H1 (cell line): ENCODE results near the gene NODAL. TPM values are rescaled to one million over a fixed set of nuclear protein-coding genes. Genes with fewer than 3 reads are reported as not detected.
A peak's percentile ranks its signal among the peaks of the same experiment; 100 is the strongest.

Experiments used
- CTCF ChIA-PET: fragments of 300-600 bp; sonication (Branson Sonifier 250); formaldehyde crosslinking; loops from one replicate; lab custom pipeline; 2021; ENCODE audit not compliant: partially characterized antibody; lab: Charles Lee
- POLR2A ChIA-PET: fragments of 300-600 bp; sonication (Branson Sonifier 250); formaldehyde crosslinking; loops from one replicate; lab custom pipeline; 2021; ENCODE audit warnings: inconsistent platforms; ENCODE audit not compliant: partially characterized antibody; lab: Charles Lee
- DNase-seq, 2 experiments: peaks; one replicate each; pipeline versions ENCODE4 v3.0.0 to v3.0.0-alpha.2; 2010 to 2022; ENCODE audit warnings: low spot score in 2 of 2, low read depth in 1 of 2, mixed read lengths in 1 of 2
- FAIRE-seq: peaks from 2 replicates; lab custom pipeline; 2011; peaks lifted over from hg19 to GRCh38; lab: Jason Lieb, UNC
- H2AFZ ChIP-seq: 2 replicates; pipeline ENCODE4 v1.8.1; 2012; ENCODE audit warnings: low read length, inconsistent platforms
- H2AK5ac ChIP-seq: 2 replicates; pipeline ENCODE4 v1.6.1; 2013; ENCODE audit warnings: low read depth, low read length
- H2BK120ac ChIP-seq: replicated peaks from 2 replicates; pipeline ENCODE3; 2013; ENCODE audit warnings: low read depth, low read length, inconsistent platforms
- H2BK12ac ChIP-seq: 2 replicates; pipeline ENCODE4 v1.6.1; 2013; ENCODE audit warnings: low read depth, low read length
- H2BK15ac ChIP-seq: 2 replicates; pipeline ENCODE4 v1.6.1; 2013; ENCODE audit warnings: low read length
- H2BK20ac ChIP-seq: 2 replicates; pipeline ENCODE4 v1.6.1; 2013; ENCODE audit warnings: low read length
- H2BK5ac ChIP-seq: 2 replicates; pipeline ENCODE4 v1.6.1; 2013; ENCODE audit warnings: low read depth, low read length
- H3K14ac ChIP-seq: 2 replicates; pipeline ENCODE4 v1.6.1; 2013; ENCODE audit warnings: inconsistent platforms; ENCODE audit not compliant: insufficient read length
- H3K18ac ChIP-seq: 2 replicates; pipeline ENCODE4 v1.6.1; 2013; ENCODE audit warnings: low read length; ENCODE audit errors: extremely low read depth
- H3K23ac ChIP-seq: 2 replicates; pipeline ENCODE4 v1.6.1; 2013; ENCODE audit warnings: inconsistent platforms; ENCODE audit not compliant: insufficient read length
- H3K23me2 ChIP-seq: 2 replicates; pipeline ENCODE4 v1.6.1; 2013; ENCODE audit warnings: low read depth, low read length
- H3K27ac ChIP-seq: 2 replicates; pipeline ENCODE4 v1.6.1; 2011; ENCODE audit warnings: low read depth, low read length, inconsistent platforms
- H3K27me3 ChIP-seq, 4 experiments: replicated peaks in 1 of 4; 1 replicate in 1 of 4; 2 replicates in 3 of 4; pipeline versions ENCODE4 v1.6.1 to v1.8.1; 2011 to 2013; ENCODE audit warnings: low read length in 3 of 4, mild to moderate bottlenecking in 3 of 4, inconsistent platforms in 2 of 4, mixed read lengths in 2 of 4, moderate library complexity in 1 of 4; ENCODE audit not compliant: control insufficient read depth in 3 of 4, insufficient read depth in 3 of 4; ENCODE audit errors: extremely low read depth in 1 of 4
- H3K36me3 ChIP-seq, 4 experiments: 2 replicates each; pipeline versions ENCODE4 v1.6.1 to v1.8.1; 2011 to 2013; ENCODE audit warnings: mild to moderate bottlenecking in 4 of 4, low read length in 3 of 4, moderate library complexity in 2 of 4, control low read depth in 1 of 4, inconsistent platforms in 1 of 4; ENCODE audit not compliant: insufficient read depth in 4 of 4, control insufficient read depth in 2 of 4
- H3K4ac ChIP-seq: replicated peaks from 2 replicates; pipeline ENCODE3; 2013; ENCODE audit warnings: low read length, low read depth, mixed read lengths, inconsistent platforms; ENCODE audit not compliant: insufficient read length
- H3K4me1 ChIP-seq, 4 experiments: replicated peaks in 1 of 4; 1 replicate in 1 of 4; 2 replicates in 3 of 4; pipeline versions ENCODE4 v1.6.1 to v1.8.1; 2011 to 2013; ENCODE audit warnings: low read length in 3 of 4, inconsistent platforms in 2 of 4, mixed read lengths in 1 of 4; ENCODE audit not compliant: insufficient read depth in 4 of 4, control insufficient read depth in 3 of 4
- H3K4me2 ChIP-seq, 2 experiments: 2 replicates each; pipeline versions ENCODE4 v1.6.1 to v1.8.1; 2011 to 2013; ENCODE audit warnings: low read depth in 2 of 2, low read length in 2 of 2, control low read depth in 1 of 2, inconsistent platforms in 1 of 2, mild to moderate bottlenecking in 1 of 2; ENCODE audit not compliant: insufficient read depth in 1 of 2
- H3K4me3 ChIP-seq, 4 experiments: fragments of 200-600, 300-600 bp in 1 of 4; sonication (generic), shearing (Covaris generic), sonication (Bioruptor Twin) in 1 of 4; 2 replicates each; pipeline versions ENCODE4 v1.5.1 to v1.8.1; 2011 to 2016; ENCODE audit warnings: low read length in 4 of 4, low read depth in 3 of 4, control low read depth in 2 of 4, inconsistent platforms in 2 of 4, mild to moderate bottlenecking in 2 of 4, mixed read lengths in 1 of 4, moderate library complexity in 1 of 4; ENCODE audit not compliant: insufficient read depth in 2 of 4; ENCODE audit errors: extremely low read depth in 1 of 4
- H3K56ac ChIP-seq: replicated peaks from 2 replicates; pipeline ENCODE3; 2013; ENCODE audit warnings: low read depth, mild to moderate bottlenecking, mixed read lengths, low read length, inconsistent platforms; ENCODE audit not compliant: insufficient read length
- H3K79me1 ChIP-seq: 2 replicates; pipeline ENCODE4 v1.6.1; 2013; ENCODE audit warnings: low read depth, low read length, control low read depth
- H3K79me2 ChIP-seq, 2 experiments: 2 replicates each; pipeline versions ENCODE4 v1.6.1 to v1.8.1; 2012 to 2013; ENCODE audit warnings: low read length in 2 of 2, mild to moderate bottlenecking in 2 of 2, inconsistent platforms in 1 of 2; ENCODE audit not compliant: insufficient read depth in 2 of 2, control insufficient read depth in 1 of 2
- H3K9ac ChIP-seq, 4 experiments: replicated peaks in 1 of 4; 1 replicate in 1 of 4; 2 replicates in 3 of 4; pipeline versions ENCODE4 v1.6.1 to v1.8.1; 2011 to 2013; ENCODE audit warnings: low read depth in 3 of 4, low read length in 3 of 4, control low read depth in 2 of 4, mild to moderate bottlenecking in 2 of 4, moderate library complexity in 2 of 4, inconsistent platforms in 1 of 4; ENCODE audit errors: extremely low read depth in 1 of 4
- H3K9me3 ChIP-seq, 2 experiments: 2 replicates each; pipeline versions ENCODE4 v1.6.1 to v1.8.1; 2012 to 2013; ENCODE audit warnings: mild to moderate bottlenecking in 2 of 2, moderate library complexity in 2 of 2, control low read depth in 1 of 2, inconsistent platforms in 1 of 2, low read depth in 1 of 2, low read length in 1 of 2, mixed read lengths in 1 of 2; ENCODE audit not compliant: insufficient read depth in 2 of 2
- H4K20me1 ChIP-seq, 2 experiments: replicated peaks in 1 of 2; 2 replicates each; pipeline versions ENCODE3 to v1.8.1; 2011 to 2013; ENCODE audit warnings: inconsistent platforms in 2 of 2, low read length in 2 of 2, mild to moderate bottlenecking in 1 of 2; ENCODE audit not compliant: insufficient read depth in 2 of 2, control insufficient read depth in 1 of 2
- H4K5ac ChIP-seq: 2 replicates; pipeline ENCODE4 v1.6.1; 2013; ENCODE audit warnings: low read length, low read depth, mixed read lengths, inconsistent platforms; ENCODE audit not compliant: insufficient read length
- H4K8ac ChIP-seq: 2 replicates; pipeline ENCODE4 v1.8.0; 2013; ENCODE audit warnings: mild to moderate bottlenecking, moderate library complexity, low read length, inconsistent platforms; ENCODE audit not compliant: insufficient read depth; ENCODE audit errors: extremely low read depth
- H4K91ac ChIP-seq: replicated peaks from 2 replicates; pipeline ENCODE3; 2013; ENCODE audit warnings: low read length, mixed read lengths, inconsistent platforms; ENCODE audit not compliant: insufficient read length
- CREB1 ChIP-seq: IDR thresholded peaks from 2 replicates; pipeline ENCODE4 v1.6.1; 2012; ENCODE audit warnings: inconsistent platforms
- KDM5A ChIP-seq: fragments of 200-600 bp; IDR thresholded peaks from 2 replicates; pipeline ENCODE4 v1.7.1; 2012; ENCODE audit warnings: mild to moderate bottlenecking, low read length, inconsistent platforms, mixed read lengths
- MAFK ChIP-seq: IDR thresholded peaks from 2 replicates; pipeline ENCODE4 v1.6.1; 2012; ENCODE audit warnings: low read depth, mild to moderate bottlenecking, improper control_type of control experiment, low read length
- SP4 ChIP-seq: IDR thresholded peaks from 2 replicates; pipeline ENCODE4 v1.6.1; 2012; ENCODE audit warnings: low read length, inconsistent platforms
- YY1 ChIP-seq: IDR thresholded peaks from 2 replicates; pipeline ENCODE4 v1.6.1; 2011; ENCODE audit warnings: low read depth, mild to moderate bottlenecking, low read length
- WGBS, 2 experiments: shearing (Covaris generic) in 1 of 2; methylation state at CpG; one replicate each; pipeline versions ENCODE4 v1.1.6 to v1.1.7; 2013 to 2015; ENCODE audit warnings: low lambda C conversion rate in 2 of 2, mixed read lengths in 2 of 2, inconsistent platforms in 1 of 2, low coverage in 1 of 2, missing lambda C conversion rate in 1 of 2; ENCODE audit not compliant: insufficient replicate concordance in 2 of 2, insufficient coverage in 1 of 2, insufficient read length in 1 of 2; ENCODE audit errors: extremely low coverage in 1 of 2, missing lambda C conversion rate in 1 of 2; 5-methylcytosine and 5-hydroxymethylcytosine counted together
- polyA plus RNA-seq, 7 experiments: library from polyadenylated mRNA; depleted of rRNA in 3 of 7; stranded (reverse) in 5 of 7; unstranded in 2 of 7; fragments of >200 nt in 5 of 7; fragments of 200-250 nt in 2 of 7; gene quantifications; 1 replicate in 5 of 7; 2 replicates in 1 of 7; 4 replicates in 1 of 7; pipeline versions ENCODE4 v1.2.1 to v1.2.3, GENCODE V29; 2011 to 2013; ENCODE audit warnings: missing spikeins in 2 of 7, mixed read lengths in 2 of 7
- total RNA-seq: library from RNA; stranded (reverse); fragmentation: NEBNext Ultra II Directional; extraction: Animal tissue kit (Norgen Biotek cat#: 25700); gene quantifications from 2 replicates; pipeline ENCODE4 v1.2.1, GENCODE V29; 2021
- TF ChIP-seq, protein P1 (sequence below): IDR thresholded peaks from 2 replicates; pipeline ENCODE4 v1.6.1; 2011; ENCODE audit warnings: low read length, improper control_type of control experiment

NODAL gene
- total and polyA plus RNA-seq, 2 of the 8 experiments (the other 6 are each of a cell fraction or from before 2014, with no cell fraction given), result 2.0 to 7.3 TPM

DNA sequence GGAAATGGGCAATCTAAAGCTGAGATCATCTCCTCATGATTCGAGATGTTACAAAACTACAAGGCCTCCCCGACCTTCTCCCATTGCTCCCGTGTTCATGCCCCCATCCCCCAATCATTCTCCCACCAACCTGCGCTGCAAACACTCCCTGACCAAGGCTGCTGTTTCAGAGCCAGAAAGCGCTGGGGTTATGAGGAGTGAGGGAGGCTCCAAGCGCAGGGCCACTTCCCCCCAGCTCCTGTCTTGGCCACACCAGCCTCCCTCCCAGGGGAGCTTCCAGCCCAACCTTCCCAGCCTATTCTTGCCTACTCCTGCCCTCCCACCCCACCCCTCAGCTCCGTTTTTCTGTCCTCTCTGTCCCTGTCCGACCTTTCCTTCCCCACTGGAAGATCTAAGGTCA lies 14.7 kb upstream of the NODAL start:
- H3K4me2 ChIP-seq, result peak overlapping the region; percentile 49 to 62
- H2BK15ac ChIP-seq, result peak overlapping the region; percentile 46; the same call in 1 of the 2 replicates
- POLR2A ChIA-PET, result interaction anchor here (0.6 to 3.8 kb wide), 6 partner anchors 10 to 75 kb away, joined by 3 to 28 read pairs (median 4); partner anchors contain the start of gene NODAL
- WGBS, 2 experiments, result 11% methylated on average over 8 of the region's 8 CpGs; no CpG with 5 or more reads in 1 of the 2 experiments
- CTCF ChIA-PET, result interaction anchor here (0.6 to 43.0 kb wide), 13 partner anchors 10 to 359 kb away, joined by 3 to 908 read pairs (median 6); no protein-coding TSS in a partner anchor
- TF ChIP-seq, protein P1, sequence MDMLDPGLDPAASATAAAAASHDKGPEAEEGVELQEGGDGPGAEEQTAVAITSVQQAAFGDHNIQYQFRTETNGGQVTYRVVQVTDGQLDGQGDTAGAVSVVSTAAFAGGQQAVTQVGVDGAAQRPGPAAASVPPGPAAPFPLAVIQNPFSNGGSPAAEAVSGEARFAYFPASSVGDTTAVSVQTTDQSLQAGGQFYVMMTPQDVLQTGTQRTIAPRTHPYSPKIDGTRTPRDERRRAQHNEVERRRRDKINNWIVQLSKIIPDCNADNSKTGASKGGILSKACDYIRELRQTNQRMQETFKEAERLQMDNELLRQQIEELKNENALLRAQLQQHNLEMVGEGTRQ, result no peak
- TF ChIP-seq MAFK (no peak), CREB1 (no peak), YY1 (no peak), KDM5A (no peak), SP4 (no peak)
- TF ChIP-seq, all 59 proteins: peak for 0
- no peak overlapping the region for H4K8ac ChIP-seq
- H4K91ac ChIP-seq, result peak overlapping the region; percentile 62
- H3K23ac ChIP-seq, result no peak overlapping the region
- H2BK20ac ChIP-seq, result peak overlapping the region; percentile 51; the same call in 1 of the 2 replicates
- H2BK12ac ChIP-seq, result peak overlapping the region; percentile 91
- H3K4ac ChIP-seq, result no peak overlapping the region
- no peaks in the 10 kb centered on the region for H3K79me1 ChIP-seq
- H3K36me3 ChIP-seq, result no peaks in the 10 kb centered on the region; a peak in 1 of 8 replicates
- no peaks in the 10 kb centered on the region for H4K20me1 ChIP-seq
- no peaks in the 10 kb centered on the region for H3K9me3 ChIP-seq
- no peak overlapping the region for H2BK120ac ChIP-seq
- H3K27me3 ChIP-seq, result peaks cover 21 to 49% (median 48%) of the 10 kb centered on the region in 4 experiments
- no peak overlapping the region for H3K27ac ChIP-seq
- H3K56ac ChIP-seq, result no peak overlapping the region
- peak overlapping the region; percentile 20; the same call in 1 of the 2 replicates for H3K18ac ChIP-seq
- H2AFZ ChIP-seq, result no peak overlapping the region
- H2BK5ac ChIP-seq, result peak overlapping the region; percentile 16; the same call in 1 of the 2 replicates
- H3K23me2 ChIP-seq, result peaks cover 12% of the 10 kb centered on the region; the same call in 1 of the 2 replicates
- H4K5ac ChIP-seq, result no peak overlapping the region
- DNase-seq (no peak), FAIRE-seq (peak; percentile 57)
- no peak overlapping the region for H3K14ac ChIP-seq
- peaks cover 10 to 39% (median 24%) of the 10 kb centered on the region in 4 experiments for H3K4me1 ChIP-seq
- H2AK5ac ChIP-seq, result 0 out of 2 replicates have a peak overlapping the region, but pooled peaks have one; percentile 20
- H3K4me3 ChIP-seq, result peak overlapping the region in 2 of 4 experiments; percentile 10 to 39; a peak in 1 of 8 replicates
- H3K9ac ChIP-seq, result no peak overlapping the region
- no peaks in the 10 kb centered on the region for H3K79me2 ChIP-seq
